ENCODE results near the gene C5orf46.
"Not testable (repeated sequence)": the region's sequence is repeated elsewhere in the genome, so short reads cannot be mapped to it uniquely, and the experiment has no call there.

The C5orf46 gene

DNA sequence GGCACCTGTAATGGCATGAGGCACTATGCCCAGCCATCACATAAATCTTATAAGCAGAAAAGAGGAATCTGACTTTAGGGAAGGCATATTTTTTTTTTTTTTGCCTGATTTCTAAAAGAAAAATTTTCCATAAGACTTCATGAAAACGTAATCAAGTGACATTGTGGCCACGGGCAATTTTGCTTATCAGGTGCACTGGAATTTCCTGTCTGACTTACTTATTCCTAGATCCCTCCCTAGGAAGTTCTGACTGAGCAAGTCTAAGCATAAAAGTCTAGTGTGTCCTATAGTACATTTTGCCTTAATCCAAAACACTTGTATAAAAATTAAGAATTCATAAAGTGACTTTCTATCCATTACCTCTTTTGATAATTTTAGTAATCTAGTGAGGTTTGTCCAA is 12.5 kb downstream of the C5orf46 start:
- DNase-seq (ENCODE audit: low read depth in 2 of 2), result no peak

- no peak for DNase-seq (ENCODE audit: low read depth in 2 of 2)
Measured at GRCh38 chr5:147892696-147893296, 13.5 kb downstream of the C5orf46 start.

GRCh38 chr5:147887930-147888329 is 18.4 kb downstream of the C5orf46 start:
- no peak for DNase-seq (ENCODE audit: low read depth in 2 of 2)

- no peak for DNase-seq (ENCODE audit: low read depth in 2 of 2)
Measured at GRCh38 chr5:147887026-147887627, 19.2 kb downstream of the C5orf46 start.

- DNase-seq (ENCODE audit: low read depth in 2 of 2), result no peak
Measured at GRCh38 chr5:147882586-147883313, 23.6 kb downstream of the C5orf46 start.

GRCh38 chr5:147880487-147880886 is 25.9 kb downstream of the C5orf46 start:
- DNase-seq (ENCODE audit: low read depth in 2 of 2), result no peak

DNA sequence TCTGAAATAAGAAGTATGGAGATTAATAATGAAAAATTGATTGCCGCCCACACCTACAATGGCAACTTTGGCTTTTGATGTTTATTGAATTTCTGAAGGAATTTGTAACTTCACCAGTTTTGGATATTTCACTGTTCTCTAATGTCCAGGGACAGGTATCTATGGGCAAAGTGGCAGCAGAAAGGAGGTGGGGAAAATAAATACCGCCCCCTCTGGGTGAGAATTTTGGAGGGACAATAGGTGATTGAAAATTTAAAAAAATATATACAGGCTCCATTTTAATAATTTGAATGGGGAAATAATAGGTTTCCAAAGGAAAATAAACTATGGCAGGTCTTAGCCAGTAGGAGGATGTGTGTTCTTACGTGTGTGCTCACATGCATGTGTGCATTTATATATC is 26.6 kb downstream of the C5orf46 start:
- DNase-seq (ENCODE audit: low read depth in 2 of 2), result no peak

DNA sequence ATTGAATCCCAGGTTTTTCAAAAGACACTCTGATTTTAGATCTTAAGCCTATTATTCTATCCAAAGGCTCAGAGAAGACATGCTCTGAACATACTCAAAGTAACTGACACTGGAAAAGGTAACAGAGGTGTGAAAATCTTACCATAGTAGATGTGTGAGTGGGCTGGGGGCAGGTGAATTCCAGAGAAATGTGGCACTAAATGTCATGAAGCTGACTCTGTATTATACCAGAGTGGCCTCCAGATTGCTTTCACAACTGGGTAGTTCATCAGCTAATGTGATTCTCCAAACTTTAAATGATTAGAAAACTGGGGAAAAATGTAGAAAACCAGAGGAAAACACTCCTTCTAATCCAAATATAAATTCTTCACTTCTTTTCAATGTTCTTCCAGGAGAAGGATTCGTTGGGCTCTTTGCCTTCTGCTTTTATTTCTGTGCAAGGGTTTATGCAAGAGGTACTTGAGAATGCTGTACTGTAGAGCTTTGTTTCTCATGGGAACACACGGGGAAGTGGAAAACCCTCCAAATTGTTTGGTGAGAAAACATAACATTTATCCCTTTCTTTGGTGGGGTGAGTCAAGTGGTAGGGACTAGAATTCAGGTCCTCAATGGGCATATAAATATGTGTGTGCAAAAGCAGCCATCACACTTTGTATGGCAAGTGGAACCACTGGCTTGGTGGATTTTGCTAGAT is 28.1 kb downstream of the C5orf46 start, which contains the start of gene SCGB3A2:
TSS of gene SCGB3A2 (plus strand) at position 646 of the 694 bp plus-strand sequence. CDS start 93 bp downstream, outside the sequence.
- no peak for DNase-seq (ENCODE audit: low read depth in 2 of 2)

- DNase-seq (ENCODE audit: low read depth in 2 of 2), result no peak
Measured at GRCh38 chr5:147876626-147877025, 29.7 kb downstream of the C5orf46 start.

DNA sequence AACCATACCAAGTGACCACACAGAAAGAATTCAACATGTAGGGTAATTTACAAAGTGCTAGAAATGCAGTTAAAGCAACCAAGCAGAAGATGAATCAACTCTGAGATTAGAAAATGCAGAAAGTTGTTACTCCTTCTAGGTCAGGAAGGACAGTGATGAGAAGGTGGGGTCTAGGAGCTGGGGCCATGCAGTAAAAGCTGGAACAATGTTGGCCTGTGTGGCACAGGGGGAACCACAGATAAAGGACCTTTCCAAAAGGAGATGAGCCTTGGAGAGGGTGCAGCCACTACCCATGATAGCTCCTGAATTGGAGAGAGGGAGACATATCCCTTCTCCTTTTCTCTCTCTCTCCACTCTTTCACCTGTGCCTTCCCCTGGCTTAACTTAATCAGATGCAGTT is 30.2 kb downstream of the C5orf46 start:
- no peak for DNase-seq (ENCODE audit: low read depth in 2 of 2)

DNA sequence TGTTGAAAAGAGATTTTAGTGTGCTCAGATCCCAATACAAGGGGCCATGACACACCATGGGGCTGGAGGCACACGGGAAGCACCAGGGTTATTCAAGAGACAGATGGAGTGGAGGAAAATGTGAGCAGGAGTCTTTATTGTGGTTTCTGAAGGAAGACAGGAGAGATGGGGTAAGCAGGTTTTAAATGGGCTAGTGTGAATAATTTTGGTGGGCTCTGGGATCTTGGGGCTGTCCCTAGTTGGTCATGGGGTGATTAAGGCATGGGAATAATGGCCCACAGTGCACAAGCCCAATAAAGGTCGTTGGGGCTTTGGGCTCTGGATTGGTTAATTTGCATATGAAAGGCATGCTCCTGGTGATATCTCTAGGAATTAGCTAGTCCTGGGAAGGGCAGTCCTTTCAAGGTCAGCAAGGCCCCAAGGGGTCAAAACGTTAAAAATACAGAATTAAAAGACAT is 31.4 kb downstream of the C5orf46 start:
- no peak for DNase-seq (ENCODE audit: low read depth in 2 of 2)

GRCh38 chr5:147874118-147874875 is 32.0 kb downstream of the C5orf46 start:
- DNase-seq (ENCODE audit: low read depth in 2 of 2), result not testable (repeated sequence)

GRCh38 chr5:147872744-147873435 is 33.4 kb downstream of the C5orf46 start:
- DNase-seq (ENCODE audit: low read depth in 2 of 2), result not testable (repeated sequence)

GRCh38 chr5:147871980-147872549 is 34.3 kb downstream of the C5orf46 start:
- DNase-seq (ENCODE audit: low read depth in 2 of 2), result not testable (repeated sequence)

DNA sequence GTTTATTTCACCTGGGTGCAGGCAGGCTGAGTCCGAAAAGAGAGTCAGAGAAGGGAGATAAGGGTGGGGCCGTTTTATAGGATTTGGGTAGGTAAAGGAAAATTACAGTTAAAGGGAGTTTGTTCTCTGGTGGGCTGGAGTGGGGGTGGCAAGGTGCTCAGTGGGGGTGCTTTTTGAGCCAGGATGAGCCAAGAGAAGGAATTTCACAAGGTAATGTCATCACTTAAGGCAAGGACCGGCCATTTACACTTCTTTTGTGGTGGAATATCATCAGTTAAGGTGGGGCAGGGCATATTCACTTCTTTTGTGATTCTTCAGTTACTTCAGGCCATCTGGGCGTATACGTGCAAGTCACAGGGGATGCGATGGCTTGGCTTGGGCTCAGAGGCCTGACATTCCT is 36.4 kb downstream of the C5orf46 start:
- not testable (repeated sequence) for DNase-seq (ENCODE audit: low read depth in 2 of 2)

GRCh38 chr5:147869112-147869511 is 37.2 kb downstream of the C5orf46 start:
- no peak for DNase-seq (ENCODE audit: low read depth in 2 of 2)

- DNase-seq (ENCODE audit: low read depth in 2 of 2), result no peak
Measured at GRCh38 chr5:147863454-147864158, 42.7 kb downstream of the C5orf46 start.

GRCh38 chr5:147860641-147861025 is 45.7 kb downstream of the C5orf46 start:
- DNase-seq (ENCODE audit: low read depth in 2 of 2), result no peak

DNA sequence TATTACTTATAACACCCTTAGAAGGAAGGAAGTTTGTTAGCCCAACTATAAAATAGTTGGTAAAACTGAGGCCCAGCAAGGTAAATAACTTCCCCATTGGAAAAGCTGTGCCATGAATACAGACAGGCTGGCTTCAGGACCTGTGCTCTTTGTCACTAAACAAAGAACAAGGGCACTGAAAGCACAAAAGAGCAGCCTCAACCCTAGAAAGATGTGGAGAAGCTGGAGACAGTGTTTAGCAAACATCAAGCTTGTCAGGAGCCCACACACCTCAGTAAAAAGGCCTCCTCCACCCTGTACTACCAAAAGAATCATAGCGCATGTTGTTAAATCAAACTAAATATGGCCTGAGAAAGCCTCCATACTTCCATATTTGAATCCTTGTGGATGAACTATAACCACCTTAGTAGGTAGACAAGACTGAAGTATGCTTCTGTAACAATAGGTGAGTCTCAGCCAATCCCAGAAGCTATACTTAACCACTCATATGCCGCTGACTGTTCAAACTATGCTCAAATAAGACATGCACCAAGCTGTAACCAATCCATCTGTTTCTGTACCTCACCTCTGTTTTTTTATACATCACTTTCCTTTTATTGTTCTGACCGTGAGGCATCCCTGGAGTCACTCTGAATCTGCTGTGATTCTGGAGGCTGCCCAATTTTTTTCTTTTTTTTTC is 46.2 kb downstream of the C5orf46 start:
- DNase-seq (ENCODE audit: low read depth in 2 of 2), result no peak
